HepG2 (cell line): ENCODE results near the gene VAC14. TPM values are rescaled to one million over a fixed set of nuclear protein-coding genes. Genes with fewer than 3 reads are reported as not detected.

Experiments
- ARNTL ChIP-seq: sonication (generic); formaldehyde crosslinking; IDR thresholded peaks from 2 replicates; pipeline ENCODE4 v1.4.0; 2020; ENCODE audit warnings: mild to moderate bottlenecking, missing genetic modification reagents
- ELF3 ChIP-seq: IDR thresholded peaks from 2 replicates; pipeline ENCODE4 v1.6.1; 2016; ENCODE audit warnings: missing genetic modification reagents, missing compliant biosample characterization
- FOXK1 ChIP-seq: sonication (generic); formaldehyde crosslinking; IDR thresholded peaks from 2 replicates; pipeline ENCODE4 v1.4.0; 2020; ENCODE audit warnings: low read depth, missing genetic modification reagents, borderline replicate concordance
- HNRNPH1 ChIP-seq: fragments of 200-400 bp; formaldehyde crosslinking; optimal IDR thresholded peaks from 2 replicates; pipeline ENCODE3; 2017; ENCODE audit warnings: mild to moderate bottlenecking, low read depth, low read length
- RORA ChIP-seq: sonication (generic); formaldehyde crosslinking; IDR thresholded peaks from 2 replicates; pipeline ENCODE4 v1.5.0; 2020; ENCODE audit warnings: mild to moderate bottlenecking, missing genetic modification reagents, moderate library complexity
- SP1 ChIP-seq, 2 experiments: fragments of 450-650 bp in 1 of 2; sonication (generic) in 1 of 2; formaldehyde crosslinking in 1 of 2; IDR thresholded peaks; 2 replicates each; pipeline versions ENCODE4 v1.4.0 to v1.6.1; 2016 to 2020; ENCODE audit warnings: missing genetic modification reagents in 1 of 2
- STAG1 ChIP-seq: sonication (generic); formaldehyde crosslinking; IDR thresholded peaks from 2 replicates; pipeline ENCODE4 v1.4.0; 2020; ENCODE audit warnings: missing genetic modification reagents
- ZBTB38 ChIP-seq: sonication (generic); formaldehyde crosslinking; IDR thresholded peaks from 2 replicates; pipeline ENCODE4 v1.5.1; 2020; ENCODE audit warnings: mild to moderate bottlenecking, missing genetic modification reagents
- ZFY ChIP-seq: sonication (generic); formaldehyde crosslinking; IDR thresholded peaks from 2 replicates; pipeline ENCODE4 v1.4.0; 2020; ENCODE audit warnings: missing genetic modification reagents
- ZNF24 ChIP-seq: fragments of 450-650 bp; IDR thresholded peaks from 2 replicates; pipeline ENCODE4 v1.6.1; 2017; ENCODE audit warnings: antibody characterized with exemption, mild to moderate bottlenecking
- ZNF383 ChIP-seq: sonication (generic); formaldehyde crosslinking; IDR thresholded peaks from 2 replicates; pipeline ENCODE4 v1.4.0; 2020; ENCODE audit warnings: missing genetic modification reagents, mild to moderate bottlenecking, borderline replicate concordance
- ZNF484 ChIP-seq: sonication (generic); formaldehyde crosslinking; IDR thresholded peaks from 2 replicates; pipeline ENCODE4 v1.5.1; 2020; ENCODE audit warnings: mild to moderate bottlenecking, low read depth, missing genetic modification reagents, borderline replicate concordance
- ZNF580 ChIP-seq: IDR thresholded peaks from 2 replicates; pipeline ENCODE4 v1.6.1; 2016; ENCODE audit warnings: low read depth, borderline replicate concordance
- ZNF597 ChIP-seq: sonication (generic); formaldehyde crosslinking; IDR thresholded peaks from 2 replicates; pipeline ENCODE4 v1.5.0; 2020; ENCODE audit warnings: missing genetic modification reagents
- ZNF615 ChIP-seq: sonication (generic); formaldehyde crosslinking; IDR thresholded peaks from 2 replicates; pipeline ENCODE4 v1.5.0; 2020; ENCODE audit warnings: mild to moderate bottlenecking, missing genetic modification reagents, borderline replicate concordance
- ZNF619 ChIP-seq: sonication (generic); formaldehyde crosslinking; IDR thresholded peaks from 2 replicates; pipeline ENCODE4 v1.4.0; 2020; ENCODE audit warnings: mild to moderate bottlenecking, missing genetic modification reagents
- ZNF724P ChIP-seq: sonication (generic); formaldehyde crosslinking; IDR thresholded peaks from 2 replicates; pipeline ENCODE4 v1.8.0; 2022; ENCODE audit warnings: missing genetic modification reagents, borderline replicate concordance
- ZNF746 ChIP-seq: sonication (generic); formaldehyde crosslinking; IDR thresholded peaks from 2 replicates; pipeline ENCODE4 v1.8.0; 2022; ENCODE audit warnings: mild to moderate bottlenecking, missing genetic modification reagents
- polyA plus RNA-seq, 8 experiments: library from polyadenylated mRNA; depleted of rRNA in 3 of 8; stranded (reverse) in 7 of 8; unstranded in 1 of 8; fragments of >200 nt; fragmentation: Illumina TruSeq in 4 of 8; extraction: Trizol in 4 of 8; gene quantifications; 2 replicates each; pipeline versions ENCODE4 v1.2.1 to v1.2.3, GENCODE V29; 2011 to 2016; ENCODE audit warnings: low read depth in 4 of 8, missing spikeins in 1 of 8, mixed read lengths in 1 of 8; ENCODE audit not compliant: insufficient read depth in 1 of 8
- total RNA-seq, 5 experiments: library from RNA; depleted of rRNA; stranded (reverse); fragments of >200 nt; fragmentation: Illumina TruSeq; extraction: Trizol; gene quantifications; 2 replicates each; pipeline ENCODE4 v1.2.3, GENCODE V29; 2016; ENCODE audit warnings: low read depth in 1 of 5
- TF ChIP-seq, protein P1 (sequence below): sonication (generic); formaldehyde crosslinking; IDR thresholded peaks from 2 replicates; pipeline ENCODE4 v1.4.0; 2020; ENCODE audit warnings: mild to moderate bottlenecking, missing genetic modification reagents
- TF ChIP-seq, protein P2 (sequence below): sonication (generic); formaldehyde crosslinking; IDR thresholded peaks from 2 replicates; pipeline ENCODE4 v1.5.1; 2020; ENCODE audit warnings: mild to moderate bottlenecking, missing genetic modification reagents

The VAC14 gene
- total and polyA plus RNA-seq, 2 of the 13 experiments (the other 11 are each of a cell fraction or from before 2014, with no cell fraction given): 23.5 to 24.6 TPM

DNA sequence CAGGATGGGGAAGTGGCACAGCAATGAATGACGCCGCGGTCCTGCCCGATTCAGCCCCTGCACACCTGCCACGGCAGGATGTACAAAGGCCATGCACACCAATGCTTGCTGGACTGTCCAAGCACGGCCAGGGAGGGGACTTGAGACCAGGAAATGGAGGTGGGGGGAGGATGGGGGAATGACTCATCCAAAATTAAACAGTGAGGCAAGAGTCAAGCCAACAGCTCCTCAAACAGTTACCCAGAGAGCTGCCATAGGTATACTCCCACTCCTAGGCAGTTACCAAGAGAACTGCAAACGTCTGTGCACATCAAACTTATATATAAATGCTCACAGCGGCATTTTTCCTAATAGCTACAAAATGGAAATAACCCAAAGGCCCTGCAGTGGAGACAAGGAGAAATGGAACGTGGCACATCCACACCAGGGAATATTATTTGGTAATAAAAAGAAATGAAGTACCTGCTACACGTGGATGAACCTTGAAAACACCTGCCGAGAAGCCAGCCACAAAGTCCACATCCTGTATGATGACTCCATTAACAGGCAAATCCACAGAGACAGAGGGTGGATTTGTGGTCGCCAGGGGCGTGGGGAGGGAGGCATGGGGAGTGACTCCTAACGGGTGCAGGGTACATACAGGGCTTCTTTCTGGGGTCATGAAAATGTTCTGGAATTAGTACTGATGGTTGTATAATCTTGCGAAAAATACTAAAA, 54.1 kb downstream of the VAC14 start (continued):
- 0 out of 2 replicates have a peak, but pooled peaks have one; percentile 11 for TF ChIP-seq FOXK1 (CRISPR knock-in tag)
- TF ChIP-seq, protein P1, sequence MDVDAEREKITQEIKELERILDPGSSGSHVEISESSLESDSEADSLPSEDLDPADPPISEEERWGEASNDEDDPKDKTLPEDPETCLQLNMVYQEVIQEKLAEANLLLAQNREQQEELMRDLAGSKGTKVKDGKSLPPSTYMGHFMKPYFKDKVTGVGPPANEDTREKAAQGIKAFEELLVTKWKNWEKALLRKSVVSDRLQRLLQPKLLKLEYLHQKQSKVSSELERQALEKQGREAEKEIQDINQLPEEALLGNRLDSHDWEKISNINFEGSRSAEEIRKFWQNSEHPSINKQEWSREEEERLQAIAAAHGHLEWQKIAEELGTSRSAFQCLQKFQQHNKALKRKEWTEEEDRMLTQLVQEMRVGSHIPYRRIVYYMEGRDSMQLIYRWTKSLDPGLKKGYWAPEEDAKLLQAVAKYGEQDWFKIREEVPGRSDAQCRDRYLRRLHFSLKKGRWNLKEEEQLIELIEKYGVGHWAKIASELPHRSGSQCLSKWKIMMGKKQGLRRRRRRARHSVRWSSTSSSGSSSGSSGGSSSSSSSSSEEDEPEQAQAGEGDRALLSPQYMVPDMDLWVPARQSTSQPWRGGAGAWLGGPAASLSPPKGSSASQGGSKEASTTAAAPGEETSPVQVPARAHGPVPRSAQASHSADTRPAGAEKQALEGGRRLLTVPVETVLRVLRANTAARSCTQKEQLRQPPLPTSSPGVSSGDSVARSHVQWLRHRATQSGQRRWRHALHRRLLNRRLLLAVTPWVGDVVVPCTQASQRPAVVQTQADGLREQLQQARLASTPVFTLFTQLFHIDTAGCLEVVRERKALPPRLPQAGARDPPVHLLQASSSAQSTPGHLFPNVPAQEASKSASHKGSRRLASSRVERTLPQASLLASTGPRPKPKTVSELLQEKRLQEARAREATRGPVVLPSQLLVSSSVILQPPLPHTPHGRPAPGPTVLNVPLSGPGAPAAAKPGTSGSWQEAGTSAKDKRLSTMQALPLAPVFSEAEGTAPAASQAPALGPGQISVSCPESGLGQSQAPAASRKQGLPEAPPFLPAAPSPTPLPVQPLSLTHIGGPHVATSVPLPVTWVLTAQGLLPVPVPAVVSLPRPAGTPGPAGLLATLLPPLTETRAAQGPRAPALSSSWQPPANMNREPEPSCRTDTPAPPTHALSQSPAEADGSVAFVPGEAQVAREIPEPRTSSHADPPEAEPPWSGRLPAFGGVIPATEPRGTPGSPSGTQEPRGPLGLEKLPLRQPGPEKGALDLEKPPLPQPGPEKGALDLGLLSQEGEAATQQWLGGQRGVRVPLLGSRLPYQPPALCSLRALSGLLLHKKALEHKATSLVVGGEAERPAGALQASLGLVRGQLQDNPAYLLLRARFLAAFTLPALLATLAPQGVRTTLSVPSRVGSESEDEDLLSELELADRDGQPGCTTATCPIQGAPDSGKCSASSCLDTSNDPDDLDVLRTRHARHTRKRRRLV (CRISPR knock-in tag): peak; percentile 13; the same call in 1 of the 2 replicates
- no peak for TF ChIP-seq ZNF615 (CRISPR knock-in tag)
- TF ChIP-seq ELF3 (CRISPR knock-in tag): peak; percentile 99
- peak; percentile 36; the same call in 1 of the 2 replicates for TF ChIP-seq STAG1 (CRISPR knock-in tag)
- TF ChIP-seq ARNTL: peak; percentile 97
- TF ChIP-seq SP1 (IDR thresholded peaks at IDR 0.05): no peak
- peak; percentile 29; the same call in 1 of the 2 replicates for TF ChIP-seq SP1 (CRISPR knock-in tag; IDR thresholded peaks at IDR 0.05)
- TF ChIP-seq ZFY (CRISPR knock-in tag): peak; percentile 64
- no peak for TF ChIP-seq HNRNPH1
- TF ChIP-seq, protein P2, sequence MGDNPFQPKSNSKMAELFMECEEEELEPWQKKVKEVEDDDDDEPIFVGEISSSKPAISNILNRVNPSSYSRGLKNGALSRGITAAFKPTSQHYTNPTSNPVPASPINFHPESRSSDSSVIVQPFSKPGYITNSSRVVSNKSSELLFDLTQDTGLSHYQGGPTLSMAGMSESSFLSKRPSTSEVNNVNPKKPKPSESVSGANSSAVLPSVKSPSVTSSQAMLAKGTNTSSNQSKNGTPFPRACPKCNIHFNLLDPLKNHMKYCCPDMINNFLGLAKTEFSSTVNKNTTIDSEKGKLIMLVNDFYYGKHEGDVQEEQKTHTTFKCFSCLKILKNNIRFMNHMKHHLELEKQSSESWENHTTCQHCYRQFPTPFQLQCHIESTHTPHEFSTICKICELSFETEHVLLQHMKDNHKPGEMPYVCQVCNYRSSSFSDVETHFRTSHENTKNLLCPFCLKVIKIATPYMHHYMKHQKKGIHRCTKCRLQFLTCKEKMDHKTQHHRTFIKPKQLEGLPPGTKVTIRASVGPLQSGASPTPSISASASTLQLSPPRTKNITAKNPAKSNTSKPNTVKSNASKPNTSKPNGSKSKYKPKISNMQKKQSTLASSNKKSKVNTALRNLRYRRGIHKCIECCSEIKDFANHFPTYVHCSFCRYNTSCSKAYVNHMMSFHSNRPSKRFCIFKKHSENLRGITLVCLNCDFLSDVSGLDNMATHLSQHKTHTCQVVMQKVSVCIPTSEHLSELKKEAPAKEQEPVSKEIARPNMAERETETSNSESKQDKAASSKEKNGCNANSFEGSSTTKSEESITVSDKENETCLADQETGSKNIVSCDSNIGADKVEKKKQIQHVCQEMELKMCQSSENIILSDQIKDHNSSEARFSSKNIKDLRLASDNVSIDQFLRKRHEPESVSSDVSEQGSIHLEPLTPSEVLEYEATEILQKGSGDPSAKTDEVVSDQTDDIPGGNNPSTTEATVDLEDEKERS (CRISPR knock-in tag): peak; percentile 87
- no peak; the same call in 1 of the 2 replicates for TF ChIP-seq ZNF619 (CRISPR knock-in tag)
- TF ChIP-seq ZBTB38 (CRISPR knock-in tag): peak; percentile 85; the same call in 1 of the 2 replicates
- TF ChIP-seq ZNF724P (CRISPR knock-in tag): peak; percentile 65; the same call in 1 of the 2 replicates
- TF ChIP-seq ZNF24: peak; percentile 51; the same call in 1 of the 2 replicates
- peak; percentile 95 for TF ChIP-seq ZNF746
- no peak for TF ChIP-seq RORA (CRISPR knock-in tag)
- peak; percentile 70; the same call in 1 of the 2 replicates for TF ChIP-seq ZNF580 (CRISPR knock-in tag)
- no peak for TF ChIP-seq ZNF597 (CRISPR knock-in tag)
- TF ChIP-seq ZNF383 (CRISPR knock-in tag): no peak
- TF ChIP-seq ZNF484 (CRISPR knock-in tag): no peak
